SK-N-MC (cell line): ENCODE measurements around the gene MRTO4.
"Not testable (repeated sequence)": the region's sequence is repeated elsewhere in the genome, so short reads cannot be mapped to it uniquely, and the experiment has no call there.

Experiments
- EZH2 ChIP-seq: fragments of 200-600 bp; sonication (generic); IDR thresholded peaks from one replicate; pipeline ENCODE4 v1.6.1; 2017; ENCODE audit warnings: antibody characterized with exemption
- POLR2AphosphoS5 ChIP-seq: IDR thresholded peaks from 2 replicates; pipeline ENCODE4 v1.6.1; 2012; ENCODE audit warnings: mild to moderate bottlenecking, low read depth, low read length, borderline replicate concordance

DNA sequence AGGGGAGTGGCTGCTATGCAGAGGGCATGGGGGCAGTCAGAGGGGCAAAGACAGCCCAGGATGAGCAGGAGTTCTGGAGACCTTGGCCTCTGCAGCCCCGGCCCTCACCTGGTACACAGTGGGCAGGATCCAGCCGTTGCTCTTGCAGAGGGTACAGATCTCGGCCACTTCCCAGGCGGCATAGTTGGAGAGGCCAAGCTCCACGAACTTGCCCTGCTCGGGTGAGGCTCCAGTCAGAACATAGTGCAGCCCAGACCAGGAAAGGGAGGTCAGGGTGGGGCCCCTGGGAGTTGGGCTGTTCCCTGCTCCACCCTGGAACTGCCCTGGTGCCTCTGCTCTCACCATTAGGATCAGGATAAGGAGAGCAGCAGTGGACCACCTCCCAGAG, 18.7 kb downstream of the MRTO4 start:
- TF ChIP-seq POLR2AphosphoS5, EZH2: not testable (repeated sequence)
